Bronchial epithelial cell (primary cell): ENCODE results near the gene CCND1. TPM values are rescaled to one million over a fixed set of nuclear protein-coding genes. Genes with fewer than 3 reads are reported as not detected.

Experiments
- DNase-seq: peaks from one replicate; pipeline ENCODE4 v3.0.0-alpha.2; 2010; ENCODE audit warnings: low read depth
- FAIRE-seq: peaks from 2 replicates; lab custom pipeline; 2011; peaks lifted over from hg19 to GRCh38; lab: Jason Lieb, UNC
- H3K27me3 ChIP-seq: 2 replicates; pipeline ENCODE4 v1.5.1; 2011; ENCODE audit warnings: low read length; ENCODE audit not compliant: control insufficient read depth, insufficient read depth
- H3K36me3 ChIP-seq: 2 replicates; pipeline ENCODE4 v1.5.1; 2011; ENCODE audit warnings: low read length; ENCODE audit not compliant: control insufficient read depth, insufficient read depth
- H3K4me3 ChIP-seq: 2 replicates; pipeline ENCODE4 v1.5.1; 2011; ENCODE audit warnings: mild to moderate bottlenecking, low read depth, low read length, control low read depth
- CTCF ChIP-seq: IDR thresholded peaks from 2 replicates; pipeline ENCODE4 v1.5.1; 2011; ENCODE audit warnings: mild to moderate bottlenecking, moderate library complexity, low read length, control low read depth, inconsistent platforms; ENCODE audit not compliant: insufficient read depth, severe bottlenecking
- total RNA-seq: library from RNA; depleted of rRNA; stranded (reverse); fragments of >200 nt; gene quantifications from 2 replicates; pipeline ENCODE4 v1.2.1, GENCODE V29; 2014

The CCND1 gene
- 83.8 and 198 TPM in 2 replicates for total RNA-seq

GRCh38 chr11:69640995-69641581 is at the start of gene CCND1:
TSS of gene CCND1 (plus strand) at chr11:69641156. CDS start at chr11:69641314, 158 bp downstream.
- peak; percentile 19 for TF ChIP-seq CTCF
- H3K27me3 ChIP-seq = no peaks in the 10 kb centered on the region
- DNase-seq = peak; percentile 74
- H3K4me3 ChIP-seq = peak within 1 kb of the TSS; percentile 92
- no peak for FAIRE-seq
- H3K36me3 ChIP-seq = peaks cover 13% of the 10 kb centered on the region

- TF ChIP-seq CTCF = no peak
- FAIRE-seq (no peak), DNase-seq (no peak)
- no peaks in the 10 kb centered on the region for H3K36me3 ChIP-seq
- no peaks in the 10 kb centered on the region for H3K27me3 ChIP-seq
- no peak overlapping the region for H3K4me3 ChIP-seq
These were observed 47.8 kb upstream of the CCND1 start for GRCh38 chr11:69592986-69593650.

- DNase-seq (no peak), FAIRE-seq (no peak)
- H3K4me3 ChIP-seq = no peak overlapping the region
- no peaks in the 10 kb centered on the region for H3K27me3 ChIP-seq
- no peaks in the 10 kb centered on the region for H3K36me3 ChIP-seq
- TF ChIP-seq CTCF = no peak
These were observed 47.1 kb upstream of the CCND1 start for GRCh38 chr11:69593851-69594250.

- TF ChIP-seq CTCF = no peak
- H3K36me3 ChIP-seq = no peaks in the 10 kb centered on the region
- no peak overlapping the region for H3K4me3 ChIP-seq
- FAIRE-seq (no peak), DNase-seq (no peak)
- no peaks in the 10 kb centered on the region for H3K27me3 ChIP-seq
These were observed 46.5 kb upstream of the CCND1 start for GRCh38 chr11:69594481-69594880.

- FAIRE-seq = peak; percentile 93
- no peak overlapping the region for H3K4me3 ChIP-seq
- H3K27me3 ChIP-seq = no peaks in the 10 kb centered on the region
- DNase-seq = no peak
- no peaks in the 10 kb centered on the region for H3K36me3 ChIP-seq
- no peak for TF ChIP-seq CTCF
These were observed 44.9 kb upstream of the CCND1 start for GRCh38 chr11:69595805-69596665.
